Dendritic cell treated with granulocyte-macrophage colony-stimulating factor and Interleukin-4, amounts not matched to agents 40 ng/mL and 50 ng/mL, for 4 days (primary cell): ENCODE measurements around the gene CD247.

Experiments used
- H3K27ac Mint-ChIP-seq: one replicate; pipeline ENCODE4 v1.8.0; 2022; ENCODE audit warnings: mild to moderate bottlenecking, mixed read lengths
- H3K27me3 Mint-ChIP-seq: one replicate; pipeline ENCODE4 v1.8.0; 2022; ENCODE audit warnings: mild to moderate bottlenecking, mixed read lengths
- H3K36me3 Mint-ChIP-seq: one replicate; pipeline ENCODE4 v1.8.0; 2022; ENCODE audit warnings: low read depth, mixed read lengths
- H3K4me1 Mint-ChIP-seq: one replicate; pipeline ENCODE4 v1.8.0; 2022; ENCODE audit warnings: low read depth, mixed read lengths
- H3K4me3 Mint-ChIP-seq: one replicate; pipeline ENCODE4 v1.8.0; 2022; ENCODE audit warnings: mild to moderate bottlenecking, moderate library complexity, mixed read lengths
- H3K9me3 Mint-ChIP-seq: one replicate; pipeline ENCODE4 v1.8.0; 2022; ENCODE audit warnings: mixed read lengths
- intact Hi-C: fragments of 100-400 bp; cut with micrococcal nuclease; formaldehyde crosslinking; loops from one replicate; pipeline ENCODE4 v1.15.0; 2022

Gene CD247

GRCh38 chr1:167416506-167416905 is 101.8 kb downstream of the CD247 start:
- no peak overlapping the region for H3K27ac Mint-ChIP-seq

DNA sequence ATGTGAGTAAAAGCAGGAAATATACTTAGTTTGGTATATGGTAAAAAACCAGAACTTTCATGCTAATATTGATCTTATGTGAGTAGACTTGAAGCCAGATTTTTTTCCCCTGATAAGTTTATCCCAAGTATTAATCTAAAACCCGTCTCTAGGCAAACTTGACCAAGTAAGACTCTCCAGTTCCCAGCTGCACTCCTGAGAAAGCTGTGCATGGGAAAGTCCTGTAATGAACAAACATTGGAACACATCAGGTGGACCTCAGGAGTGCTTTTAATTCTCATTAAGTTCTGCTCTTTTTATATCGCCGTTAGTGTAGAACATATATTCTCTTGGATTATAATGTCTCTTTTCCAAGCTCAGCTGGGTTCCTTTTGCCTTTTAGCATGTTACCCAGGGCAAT is 105.0 kb downstream of the CD247 start:
- H3K36me3 Mint-ChIP-seq, result peaks cover 44% of the 10 kb centered on the region
- no peaks in the 10 kb centered on the region for H3K9me3 Mint-ChIP-seq
- no peaks in the 10 kb centered on the region for H3K27me3 Mint-ChIP-seq
- intact Hi-C loops, result no loop called here
- peaks cover 8% of the 10 kb centered on the region for H3K4me1 Mint-ChIP-seq
- H3K27ac Mint-ChIP-seq, result no peak overlapping the region
- H3K4me3 Mint-ChIP-seq, result no peak overlapping the region

More at GRCh38 chr1:167416506-167416905, 101.8 kb downstream of the CD247 start:
- Mint-ChIP-seq H3K27me3 (no peaks in the 10 kb centered on the region), H3K4me3 (no peak overlapping the region), H3K9me3 (no peaks in the 10 kb centered on the region), H3K4me1 (peaks cover 15% of the 10 kb centered on the region), H3K36me3 (peaks cover 37% of the 10 kb centered on the region)
- intact Hi-C loops, result no loop called here

DNA sequence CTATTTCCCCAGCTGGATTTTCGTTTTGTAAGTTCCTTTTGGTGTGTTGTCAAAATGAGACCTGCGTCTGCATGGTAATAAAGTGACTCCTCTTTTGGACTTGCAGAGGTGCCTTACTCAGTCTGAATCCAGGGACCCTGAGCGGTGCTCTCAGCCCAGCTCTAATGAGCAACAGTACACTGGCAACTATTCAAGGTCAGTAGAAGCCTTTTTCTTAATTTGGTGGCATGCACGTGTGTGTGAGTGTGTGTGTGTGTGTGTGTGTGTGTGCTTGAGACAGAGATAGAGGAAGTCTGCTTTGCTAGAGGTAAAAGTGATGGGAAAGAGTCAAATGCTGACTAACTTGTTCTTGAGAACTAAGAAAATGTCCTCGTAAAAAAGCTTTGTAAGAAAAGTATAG is 105.4 kb downstream of the CD247 start:
- Mint-ChIP-seq H3K9me3 (no peaks in the 10 kb centered on the region), H3K4me1 (peaks cover 8% of the 10 kb centered on the region), H3K27me3 (no peaks in the 10 kb centered on the region), H3K27ac (no peak overlapping the region), H3K36me3 (peaks cover 44% of the 10 kb centered on the region), H3K4me3 (no peak overlapping the region)
- intact Hi-C loops, result no loop called here

- H3K36me3 Mint-ChIP-seq, result peaks cover 46% of the 10 kb centered on the region
- intact Hi-C loops, result no loop called here
- H3K4me1 Mint-ChIP-seq, result peaks cover 8% of the 10 kb centered on the region
- no peaks in the 10 kb centered on the region for H3K9me3 Mint-ChIP-seq
- H3K27ac Mint-ChIP-seq, result no peak overlapping the region
- no peaks in the 10 kb centered on the region for H3K27me3 Mint-ChIP-seq
- H3K4me3 Mint-ChIP-seq, result no peak overlapping the region
These were observed 106.3 kb downstream of the CD247 start for GRCh38 chr1:167412072-167412471.

DNA sequence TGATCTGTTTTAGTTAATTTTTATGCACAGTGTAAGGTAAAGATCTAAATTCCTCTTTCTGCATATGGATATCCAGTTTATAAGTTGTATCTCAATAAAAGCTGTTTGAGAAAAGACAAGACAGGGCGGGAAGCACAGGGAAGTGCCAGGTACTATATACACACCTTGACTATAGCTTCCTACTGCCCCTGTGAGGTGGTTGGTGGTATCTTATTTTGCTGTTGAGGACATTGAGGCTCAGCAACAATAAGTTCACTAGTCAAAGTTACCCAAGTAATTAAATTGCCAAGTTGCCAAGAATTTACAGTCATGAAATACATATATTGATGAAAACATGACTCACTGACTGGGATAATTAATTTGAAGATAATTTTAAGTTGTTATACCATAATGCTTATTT is 109.1 kb downstream of the CD247 start:
- no peaks in the 10 kb centered on the region for H3K27me3 Mint-ChIP-seq
- no peak overlapping the region for H3K4me3 Mint-ChIP-seq
- H3K4me1 Mint-ChIP-seq, result peaks cover 8% of the 10 kb centered on the region
- H3K9me3 Mint-ChIP-seq, result no peaks in the 10 kb centered on the region
- peaks cover 54% of the 10 kb centered on the region for H3K36me3 Mint-ChIP-seq
- intact Hi-C loops, result no loop called here
- H3K27ac Mint-ChIP-seq, result no peak overlapping the region

- Mint-ChIP-seq H3K27me3 (no peaks in the 10 kb centered on the region), H3K4me1 (peaks cover 7% of the 10 kb centered on the region), H3K4me3 (no peak overlapping the region), H3K27ac (no peak overlapping the region), H3K9me3 (no peaks in the 10 kb centered on the region), H3K36me3 (peaks cover 59% of the 10 kb centered on the region)
- intact Hi-C loops, result no loop called here
These were observed 110.0 kb downstream of the CD247 start for GRCh38 chr1:167408355-167408754.

DNA sequence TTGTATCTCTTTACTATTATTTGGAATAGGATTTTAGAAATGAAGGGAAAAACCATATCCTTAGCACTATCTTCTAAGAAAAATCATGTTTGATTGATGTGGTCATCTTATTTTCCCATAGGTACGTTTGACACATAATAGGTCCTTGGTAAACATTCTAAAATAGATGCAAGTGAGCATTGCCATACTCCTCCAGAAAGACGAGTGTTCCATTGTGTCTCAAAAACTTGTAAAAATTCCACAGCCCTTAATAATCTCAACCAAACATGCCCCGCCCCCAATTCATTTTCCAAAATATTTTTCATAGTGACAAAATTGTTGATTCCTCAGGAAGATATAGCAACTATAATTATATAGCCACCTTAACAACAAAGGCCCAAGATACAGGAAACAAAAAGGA is 113.4 kb downstream of the CD247 start:
- Mint-ChIP-seq H3K4me3 (no peak overlapping the region), H3K4me1 (no peaks in the 10 kb centered on the region), H3K36me3 (peaks cover 56% of the 10 kb centered on the region), H3K9me3 (no peaks in the 10 kb centered on the region), H3K27ac (no peak overlapping the region), H3K27me3 (no peaks in the 10 kb centered on the region)
- intact Hi-C loops, result loop anchor here (5.0 kb wide), 2 partner anchors 138 to 152 kb away; no protein-coding TSS in a partner anchor

- no peaks in the 10 kb centered on the region for H3K9me3 Mint-ChIP-seq
- H3K4me3 Mint-ChIP-seq, result no peak overlapping the region
- no peaks in the 10 kb centered on the region for H3K27me3 Mint-ChIP-seq
- intact Hi-C loops, result loop anchor here (5.0 kb wide), 2 partner anchors 137 to 153 kb away; no protein-coding TSS in a partner anchor
- peaks cover 55% of the 10 kb centered on the region for H3K36me3 Mint-ChIP-seq
- H3K27ac Mint-ChIP-seq, result no peak overlapping the region
- no peaks in the 10 kb centered on the region for H3K4me1 Mint-ChIP-seq
These were observed 114.0 kb downstream of the CD247 start for GRCh38 chr1:167404161-167404888.

- no peaks in the 10 kb centered on the region for H3K4me1 Mint-ChIP-seq
- no peaks in the 10 kb centered on the region for H3K9me3 Mint-ChIP-seq
- H3K4me3 Mint-ChIP-seq, result no peak overlapping the region
- no peak overlapping the region for H3K27ac Mint-ChIP-seq
- H3K36me3 Mint-ChIP-seq, result peaks cover 68% of the 10 kb centered on the region
- intact Hi-C loops, result loop anchor here (1.0 to 5.0 kb wide), 4 partner anchors 41 to 156 kb away; no protein-coding TSS in a partner anchor
- no peaks in the 10 kb centered on the region for H3K27me3 Mint-ChIP-seq
These were observed 117.0 kb downstream of the CD247 start for GRCh38 chr1:167401260-167401873.

DNA sequence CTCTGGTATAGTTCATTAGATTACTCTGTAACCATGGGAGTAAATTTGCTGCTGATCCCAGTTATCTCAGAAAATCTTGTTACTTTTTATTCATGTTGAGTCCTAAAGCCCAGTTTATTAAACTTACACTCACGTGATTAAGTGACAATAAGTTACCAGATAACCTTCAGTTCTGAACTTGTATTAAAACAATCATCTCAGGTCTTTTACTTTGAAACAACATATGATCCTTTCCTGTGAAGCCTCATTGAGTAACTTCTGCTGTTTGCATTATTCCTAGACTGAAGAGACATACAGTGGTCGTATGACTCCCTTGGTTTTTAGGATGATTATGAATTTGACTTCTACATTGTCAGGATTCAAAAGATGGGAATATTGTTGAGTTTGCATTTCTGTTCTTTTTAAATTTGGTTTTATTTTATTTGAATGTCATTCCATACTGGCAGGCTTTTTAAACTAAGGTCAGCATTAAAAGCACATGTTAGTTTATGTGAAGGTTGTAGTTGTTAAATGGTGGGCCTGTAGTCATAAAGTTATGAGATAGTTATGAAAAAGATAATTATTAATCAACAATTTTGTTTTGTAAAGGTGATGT is 117.9 kb downstream of the CD247 start:
- Mint-ChIP-seq H3K36me3 (peaks cover 63% of the 10 kb centered on the region), H3K9me3 (no peaks in the 10 kb centered on the region), H3K4me3 (no peak overlapping the region), H3K27ac (no peak overlapping the region), H3K27me3 (no peaks in the 10 kb centered on the region), H3K4me1 (no peaks in the 10 kb centered on the region)
- intact Hi-C loops, result loop anchor here (2.0 to 5.0 kb wide), 3 partner anchors 42 to 157 kb away; no protein-coding TSS in a partner anchor

GRCh38 chr1:167392200-167392696 is 126.1 kb downstream of the CD247 start:
- no peak overlapping the region for H3K4me3 Mint-ChIP-seq
- no peaks in the 10 kb centered on the region for H3K9me3 Mint-ChIP-seq
- H3K27ac Mint-ChIP-seq, result no peak overlapping the region
- intact Hi-C loops, result no loop called here
- no peaks in the 10 kb centered on the region for H3K27me3 Mint-ChIP-seq
- peaks cover 2% of the 10 kb centered on the region for H3K4me1 Mint-ChIP-seq
- peaks cover 31% of the 10 kb centered on the region for H3K36me3 Mint-ChIP-seq

- intact Hi-C loops, result no loop called here
- H3K4me1 Mint-ChIP-seq, result peaks cover 10% of the 10 kb centered on the region
- no peak overlapping the region for H3K4me3 Mint-ChIP-seq
- no peaks in the 10 kb centered on the region for H3K9me3 Mint-ChIP-seq
- H3K36me3 Mint-ChIP-seq, result peaks cover 50% of the 10 kb centered on the region
- no peaks in the 10 kb centered on the region for H3K27me3 Mint-ChIP-seq
- H3K27ac Mint-ChIP-seq, result no peak overlapping the region
These were observed 129.4 kb downstream of the CD247 start for GRCh38 chr1:167388976-167389375.

GRCh38 chr1:167387251-167387910 is 130.9 kb downstream of the CD247 start:
- Mint-ChIP-seq H3K4me3 (no peak overlapping the region), H3K36me3 (peaks cover 52% of the 10 kb centered on the region), H3K27ac (peak overlapping the region; percentile 22), H3K27me3 (no peaks in the 10 kb centered on the region), H3K4me1 (peaks cover 10% of the 10 kb centered on the region), H3K9me3 (no peaks in the 10 kb centered on the region)
- intact Hi-C loops, result no loop called here
